GM21619 (cell line): ENCODE measurements around the gene SNCB.
"Not testable (repeated sequence)": the region's sequence is repeated elsewhere in the genome, so short reads cannot be mapped to it uniquely, and the experiment has no call there.

Experiments used
- ATAC-seq: cut with Tn5 transposase; IDR thresholded peaks from one replicate; pipeline ENCODE4 v1.9.1; 2021; ENCODE audit not compliant: unreplicated experiment

Gene SNCB

DNA sequence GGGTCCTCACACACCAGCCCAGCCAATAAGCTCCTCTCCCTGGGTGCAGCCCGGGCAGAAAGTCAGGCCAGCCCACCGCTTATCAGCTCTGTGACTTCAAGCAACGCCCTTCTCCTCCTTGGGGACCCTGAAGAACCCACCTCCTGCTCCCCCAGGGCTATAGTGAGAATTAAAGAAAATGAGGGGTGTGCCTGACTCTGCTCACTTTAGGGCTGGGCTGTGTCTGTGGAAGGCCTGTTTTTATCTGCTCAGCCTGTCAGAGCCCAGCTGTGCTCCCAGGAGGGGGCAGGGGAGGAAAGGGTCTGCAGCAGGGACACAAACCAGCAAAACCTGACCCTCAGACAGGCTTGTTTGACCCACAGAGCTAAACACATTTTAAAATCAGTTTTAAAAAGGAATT is 24.3 kb downstream of the SNCB start:
- no peak for ATAC-seq

DNA sequence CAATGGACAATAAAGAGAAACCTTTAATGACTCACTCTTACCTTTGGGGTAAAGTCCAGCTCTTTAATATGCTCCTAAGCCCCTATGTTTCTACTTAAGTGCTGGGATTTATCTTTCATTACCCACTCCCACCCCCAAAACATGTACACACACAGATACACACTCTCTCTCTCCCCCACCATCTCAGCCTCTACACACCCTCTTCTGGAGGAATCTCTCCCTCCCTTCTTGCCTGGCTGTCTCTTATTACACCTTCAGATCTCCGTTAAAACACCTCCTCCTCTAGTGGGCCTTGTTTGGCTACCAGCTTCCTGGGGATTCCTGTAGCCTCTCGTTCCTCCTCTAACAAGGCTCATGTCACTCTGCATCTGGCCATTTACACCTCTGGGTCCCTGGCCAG is 27.2 kb downstream of the SNCB start:
- no peak for ATAC-seq

DNA sequence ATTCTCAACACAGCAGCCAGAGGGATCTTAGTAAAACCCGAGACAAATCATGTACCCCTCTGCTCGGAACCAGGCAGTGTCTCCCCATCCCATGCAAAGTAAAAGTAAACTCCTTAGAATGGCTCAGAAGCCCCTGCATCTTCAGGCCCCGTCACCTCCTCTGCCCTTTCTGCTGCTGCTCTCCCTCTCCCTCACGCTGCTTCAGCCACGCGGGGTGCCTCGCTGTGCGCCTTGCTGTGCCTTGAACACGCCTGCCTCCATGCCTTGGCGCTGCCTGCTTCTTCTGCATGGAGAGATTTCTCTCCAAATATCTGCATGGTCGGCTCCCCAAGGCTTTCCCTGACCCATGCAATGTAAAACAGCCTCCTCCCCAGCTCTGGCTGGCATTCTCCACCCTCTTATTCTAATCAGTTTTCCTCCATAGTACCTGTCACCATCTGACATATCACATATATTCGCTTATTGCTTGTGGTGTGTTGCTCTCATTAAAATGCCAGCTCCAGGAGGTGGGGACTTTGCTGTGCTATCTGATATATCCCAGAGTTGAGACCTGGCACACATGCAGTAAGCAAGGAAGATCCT is 28.3 kb downstream of the SNCB start:
- no peak for ATAC-seq

DNA sequence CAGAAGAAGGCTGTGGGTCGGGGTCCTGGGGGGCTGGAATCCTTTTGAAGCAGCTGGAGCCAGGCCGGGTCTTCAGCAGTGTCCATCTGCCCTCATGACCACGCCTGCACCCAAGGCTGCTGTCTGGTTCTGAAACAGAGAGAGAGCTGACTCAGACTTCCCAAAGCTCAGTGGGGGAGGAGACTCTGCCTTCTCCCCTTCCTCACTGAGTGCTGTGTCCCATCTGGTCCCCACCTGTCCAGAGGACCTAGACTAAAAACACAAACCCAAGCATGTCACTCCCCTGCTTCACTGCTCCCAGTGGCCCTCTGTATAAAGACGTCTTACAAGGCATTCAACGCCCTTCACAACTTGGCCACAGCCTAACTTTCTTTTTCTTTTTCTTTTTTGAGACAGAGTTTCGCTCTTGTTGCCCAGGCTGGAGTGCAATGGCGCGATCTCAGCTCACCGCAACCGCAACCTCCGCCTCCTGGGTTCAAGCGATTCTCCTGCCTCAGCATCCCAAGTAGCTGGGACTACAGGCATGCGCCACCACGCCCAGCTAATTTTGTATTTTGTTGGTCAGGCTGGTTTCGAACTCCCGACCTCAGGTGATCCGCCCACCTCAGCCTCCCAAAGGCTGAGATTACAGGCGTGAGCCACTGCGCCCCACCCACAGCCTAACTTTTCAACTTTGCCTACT is 30.4 kb downstream of the SNCB start:
- not testable (repeated sequence) for ATAC-seq

DNA sequence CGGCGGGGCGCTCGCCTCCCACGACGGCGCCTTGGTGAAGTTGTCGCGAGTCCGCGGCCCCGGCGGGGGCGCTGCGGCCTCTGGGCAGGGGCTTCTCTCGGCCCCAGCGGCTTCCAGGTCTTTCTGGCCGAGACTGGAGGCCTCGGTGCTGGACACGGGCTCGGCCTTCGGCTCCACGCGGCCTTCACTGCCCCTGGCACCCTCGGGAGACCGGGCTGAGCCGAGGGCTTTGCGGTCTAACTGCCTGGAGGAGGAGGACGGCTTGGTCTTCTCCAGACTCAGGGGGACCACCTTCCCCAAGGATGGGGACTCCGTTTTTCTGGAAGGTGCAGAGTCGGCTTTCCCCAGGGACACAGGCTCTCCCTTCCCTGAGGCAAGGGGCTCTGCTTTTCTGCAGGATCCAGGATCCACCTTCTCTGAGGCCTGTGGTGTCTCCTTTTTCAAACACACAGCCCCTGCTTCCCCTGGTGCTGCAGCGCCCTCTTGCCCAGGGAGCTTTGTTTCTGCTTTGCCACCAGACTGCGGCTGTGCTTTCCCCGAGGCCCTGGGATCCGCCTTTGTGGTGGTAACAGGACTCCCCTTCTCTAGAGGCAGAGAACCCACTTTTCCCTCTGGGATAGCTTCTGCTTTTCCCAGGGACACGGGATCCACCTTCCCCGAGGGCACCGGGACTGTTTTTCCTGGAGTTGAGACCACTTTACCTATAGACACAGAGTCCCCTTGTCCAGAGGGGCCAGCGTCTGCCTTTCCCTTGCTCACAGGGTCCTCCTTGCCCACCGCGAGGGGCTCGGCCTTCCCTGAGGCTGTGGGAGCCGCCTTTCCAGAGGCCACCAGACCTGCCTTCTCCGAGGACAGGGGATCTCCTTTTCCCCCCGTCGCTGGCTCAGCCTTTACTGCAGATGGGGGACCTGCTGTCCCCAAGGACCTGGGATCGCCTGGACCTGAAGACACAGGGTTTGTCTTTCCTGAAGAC is 32.6 kb downstream of the SNCB start:
- ATAC-seq, result no peak

DNA sequence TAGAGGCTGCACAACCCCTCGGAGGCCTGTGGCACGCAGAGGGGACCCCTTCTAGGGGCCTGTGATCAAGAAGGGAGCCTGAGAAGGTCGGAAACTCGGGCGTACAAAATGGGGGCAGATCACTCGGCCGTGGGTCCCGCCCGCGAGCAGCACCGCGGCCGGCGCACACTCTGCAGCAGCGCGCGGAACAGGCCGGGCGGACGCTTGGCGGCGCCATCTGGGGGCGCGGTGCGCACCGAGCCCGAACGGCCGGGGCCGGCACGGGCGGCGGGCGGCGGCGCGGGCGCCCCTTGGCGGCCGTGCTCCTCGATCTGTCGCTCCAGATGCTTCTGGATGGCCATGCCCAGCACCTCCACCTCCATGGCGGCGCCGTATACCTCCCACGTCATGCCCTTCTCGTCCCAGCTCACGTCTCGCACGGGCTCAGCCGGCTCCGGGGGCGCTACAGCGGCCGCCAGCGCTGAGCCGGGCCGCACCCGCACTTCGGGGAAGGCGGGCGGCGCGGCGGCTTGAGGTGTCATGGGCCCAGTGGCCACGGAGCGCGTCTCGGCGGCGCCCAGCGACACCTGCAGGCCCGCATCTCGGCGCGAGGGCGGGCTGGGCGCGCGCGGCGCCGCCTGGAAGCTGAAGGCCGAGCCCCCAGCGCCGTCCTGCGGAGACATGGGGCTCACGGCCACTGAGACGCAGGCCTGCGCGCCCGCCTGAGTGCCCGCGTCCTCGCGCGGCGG is 33.5 kb downstream of the SNCB start:
- ATAC-seq, result peak; percentile 62

DNA sequence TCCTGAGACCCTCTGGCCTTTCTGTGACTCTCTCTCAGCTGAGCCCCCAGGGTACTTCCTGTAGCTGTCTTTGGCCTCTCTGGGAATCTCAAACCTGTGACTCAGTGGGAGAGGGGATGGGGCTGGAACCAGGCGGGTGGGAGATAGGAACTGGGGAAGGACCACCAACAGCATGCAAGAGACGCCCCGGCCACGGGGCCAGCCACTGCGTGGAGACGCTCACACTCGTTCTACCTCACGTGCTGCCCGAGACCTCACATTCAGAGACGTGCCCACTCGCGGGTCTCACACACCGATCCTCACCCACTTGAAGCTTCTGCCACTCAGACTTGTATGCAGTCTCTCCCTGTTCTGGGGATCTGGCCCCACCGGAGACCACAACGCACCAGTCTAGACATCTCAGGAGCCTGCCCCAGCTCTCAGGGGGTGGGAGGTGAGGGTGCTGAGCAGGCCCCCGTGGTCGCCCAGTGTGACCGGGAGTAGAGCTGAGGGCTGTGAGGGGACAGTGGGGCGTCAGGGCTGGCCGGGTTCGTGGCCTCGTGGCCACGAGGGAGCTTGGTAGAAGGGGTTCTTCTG is 34.2 kb downstream of the SNCB start:
- no peak for ATAC-seq

DNA sequence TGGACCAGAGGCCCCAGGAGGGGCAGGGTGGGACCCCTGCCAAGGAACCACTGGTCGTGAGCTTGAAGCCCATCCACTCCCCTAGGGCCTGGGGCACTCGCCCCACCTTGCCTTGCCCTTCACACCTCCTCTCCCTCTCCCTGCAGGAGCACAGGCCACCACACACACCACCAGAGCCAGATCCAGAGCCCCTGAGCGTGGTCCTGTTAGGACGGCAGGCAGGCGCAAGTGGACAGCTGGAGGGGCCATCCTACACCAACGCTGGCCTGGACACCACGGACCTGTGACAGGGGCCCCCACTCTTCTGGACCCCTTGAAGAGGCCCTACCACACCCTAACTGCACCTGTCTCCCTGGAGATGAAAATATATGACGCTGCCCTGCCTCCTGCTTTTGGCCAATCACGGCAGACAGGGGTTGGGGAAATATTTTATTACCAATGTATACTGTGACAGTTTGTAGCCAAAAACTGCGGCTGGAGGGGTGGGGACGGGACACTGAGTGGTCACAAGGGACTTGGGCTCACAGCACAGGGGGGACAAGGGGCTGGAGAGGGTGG is 34.9 kb downstream of the SNCB start:
- ATAC-seq, result no peak

DNA sequence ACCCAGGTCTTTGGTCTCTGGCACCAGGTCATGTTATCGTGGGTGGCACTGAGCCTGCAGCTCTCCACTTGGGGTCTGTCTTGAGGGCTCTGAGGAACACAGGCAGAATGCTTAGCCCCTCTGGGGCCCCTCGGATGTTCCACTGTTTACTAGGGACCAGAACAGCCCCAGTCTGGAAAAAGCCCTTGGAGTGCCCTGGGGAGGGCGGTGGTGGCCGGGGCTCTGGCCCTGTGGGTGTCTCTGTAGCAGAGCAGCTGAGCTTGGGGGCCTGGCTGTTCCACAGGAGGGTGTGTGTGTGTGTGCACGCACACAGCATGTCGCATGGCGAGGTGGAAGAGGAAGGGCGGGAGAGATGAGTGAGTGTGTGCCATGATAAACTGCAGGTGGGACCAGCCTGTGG is 35.8 kb downstream of the SNCB start:
- ATAC-seq, result no peak

DNA sequence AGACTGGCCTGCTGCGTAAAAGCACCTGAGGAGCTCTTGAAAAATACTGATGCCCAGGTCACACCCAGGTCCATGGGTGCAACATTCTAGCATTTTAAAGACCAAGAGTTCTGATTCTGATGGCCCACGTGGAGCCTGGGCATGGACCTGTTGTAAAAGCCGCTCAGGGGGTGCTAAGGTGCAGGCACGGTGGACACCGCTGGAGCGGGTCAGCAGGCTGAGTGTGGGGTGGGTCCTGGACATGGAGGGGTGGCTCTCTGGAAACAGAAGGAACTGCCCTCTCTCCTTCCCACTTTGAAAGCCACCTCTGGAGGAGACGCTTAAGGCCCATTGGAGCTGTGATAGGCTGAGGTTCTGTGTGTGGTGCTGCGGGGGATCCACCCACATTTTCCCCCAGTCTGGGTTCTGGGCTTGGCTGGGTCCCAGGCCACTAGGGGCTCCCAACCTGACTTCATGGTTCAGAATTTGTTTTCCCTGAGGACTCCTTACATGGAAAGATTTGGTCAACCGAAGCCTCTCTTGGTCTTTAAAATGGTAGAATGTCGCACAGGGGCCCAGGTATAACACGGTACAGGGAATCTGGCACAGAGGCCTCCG is 37.0 kb downstream of the SNCB start:
- ATAC-seq, result no peak

DNA sequence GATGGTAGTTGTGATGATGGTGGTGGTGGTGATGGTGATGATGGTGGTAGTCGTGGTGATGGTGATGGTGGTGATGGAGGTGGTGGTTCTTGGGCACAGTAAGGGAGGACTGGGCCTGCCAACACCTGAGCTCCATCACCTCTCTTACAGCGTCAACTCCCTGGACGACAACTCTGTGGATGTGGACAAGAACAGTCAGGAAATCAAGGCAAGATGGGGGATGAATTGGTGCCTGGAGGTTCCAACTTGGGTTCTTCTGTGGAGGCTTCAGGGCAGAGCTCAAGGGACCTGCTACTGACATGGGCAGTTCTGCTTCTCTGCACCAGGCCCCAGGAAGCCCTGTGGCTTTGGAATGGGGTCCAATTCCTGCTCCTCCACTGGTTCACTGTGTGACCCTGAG is 37.8 kb downstream of the SNCB start:
- no peak for ATAC-seq

DNA sequence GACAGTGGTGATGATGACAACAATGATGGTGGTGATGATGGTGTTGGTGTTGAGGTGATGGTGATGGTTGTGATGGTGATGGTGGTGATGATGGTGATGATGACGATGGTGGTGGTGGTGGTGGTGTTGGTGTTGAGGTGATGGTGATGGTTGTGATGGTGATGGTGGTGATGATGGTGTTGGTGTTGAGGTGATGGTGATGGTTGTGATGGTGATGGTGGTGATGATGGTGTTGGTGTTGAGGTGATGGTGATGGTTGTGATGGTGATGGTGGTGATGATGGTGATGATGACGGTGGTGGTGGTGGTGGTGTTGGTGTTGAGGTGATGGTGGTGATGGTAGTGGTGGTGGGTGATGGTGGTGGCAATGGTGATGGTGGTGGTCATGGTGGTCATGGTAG is 38.7 kb downstream of the SNCB start:
- ATAC-seq, result not testable (repeated sequence)

DNA sequence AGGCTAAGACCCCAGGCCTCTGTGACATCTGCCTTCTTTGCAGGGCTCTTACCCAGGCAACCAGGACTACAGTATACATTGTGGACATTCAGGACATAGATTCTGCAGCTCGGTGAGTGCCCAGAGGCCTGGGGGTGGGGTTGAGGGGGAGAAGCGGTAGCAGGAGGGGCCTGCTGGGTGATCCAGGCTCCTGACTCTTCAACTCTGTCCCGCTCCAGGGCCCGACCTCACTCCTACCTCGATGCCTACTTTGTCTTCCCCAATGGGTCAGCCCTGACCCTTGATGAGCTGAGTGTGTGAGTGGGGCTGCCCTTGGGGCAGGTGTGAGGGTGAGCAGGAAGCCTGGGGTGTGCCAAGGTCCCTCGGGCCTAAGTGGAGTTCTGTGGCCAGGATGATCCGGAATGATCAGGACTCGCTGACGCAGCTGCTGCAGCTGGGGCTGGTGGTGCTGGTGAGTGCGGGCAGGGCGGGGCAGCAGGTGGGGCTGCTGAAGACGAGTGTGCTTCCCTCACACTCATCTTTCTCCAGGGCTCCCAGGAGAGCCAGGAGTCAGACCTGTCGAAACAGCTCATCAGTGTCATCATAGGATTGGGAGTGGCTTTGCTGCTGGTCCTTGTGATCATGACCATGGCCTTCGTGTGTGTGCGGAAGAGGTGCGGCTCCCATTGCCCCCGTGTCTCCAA is 40.2 kb downstream of the SNCB start:
- ATAC-seq, result no peak

DNA sequence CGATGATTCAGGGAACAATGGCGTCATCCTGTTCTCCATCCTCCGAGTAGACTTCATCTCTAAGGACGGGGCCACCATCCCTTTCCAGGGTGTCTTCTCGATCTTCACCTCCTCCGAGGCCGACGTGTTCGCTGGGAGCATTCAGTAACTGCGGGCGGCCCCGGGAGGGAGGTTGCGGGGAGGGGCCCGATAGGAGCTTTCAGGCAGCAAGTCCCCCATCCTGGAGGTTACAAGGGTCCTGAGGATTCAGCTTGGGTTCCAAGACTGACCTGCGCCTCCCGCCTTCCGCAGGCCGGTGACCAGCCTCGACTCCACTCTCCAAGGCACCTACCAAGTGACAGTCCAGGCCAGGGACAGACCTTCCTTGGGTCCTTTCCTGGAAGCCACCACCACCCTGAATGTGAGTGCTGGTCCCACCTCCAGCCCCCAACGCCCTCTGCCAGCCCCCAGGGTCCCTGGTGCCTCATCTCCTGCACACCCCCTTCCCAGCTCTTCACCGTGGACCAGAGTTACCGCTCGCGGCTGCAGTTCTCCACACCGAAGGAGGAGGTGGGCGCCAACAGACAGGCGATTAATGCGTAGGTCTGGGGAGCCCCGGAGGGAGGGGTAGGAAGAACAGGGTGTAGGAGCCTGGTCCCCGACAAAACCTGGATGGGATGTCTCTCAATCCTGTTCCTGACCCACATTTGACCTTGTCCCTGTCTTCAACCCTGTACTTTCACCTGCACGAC is 41.1 kb downstream of the SNCB start:
- ATAC-seq, result no peak

DNA sequence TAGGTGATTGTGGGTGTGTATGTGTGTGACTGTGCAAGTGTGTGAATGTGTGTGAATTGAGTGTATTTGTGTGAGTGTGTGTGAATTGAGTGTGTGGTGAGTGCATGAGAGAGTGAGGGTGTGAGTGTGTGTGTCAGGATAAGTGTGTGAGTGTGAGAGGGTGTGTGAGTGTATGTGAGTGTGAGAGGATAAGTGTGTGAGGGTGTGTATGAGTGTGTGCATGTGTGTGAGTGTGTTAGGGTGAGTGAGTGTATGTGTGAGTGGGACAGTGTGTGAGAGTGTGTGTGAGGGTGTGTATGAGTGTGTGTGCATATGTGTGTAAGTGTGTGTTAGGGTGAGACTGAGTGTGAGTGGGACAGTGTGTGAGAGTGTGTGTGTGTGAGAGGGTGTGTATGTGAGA is 42.0 kb downstream of the SNCB start:
- no peak for ATAC-seq

DNA sequence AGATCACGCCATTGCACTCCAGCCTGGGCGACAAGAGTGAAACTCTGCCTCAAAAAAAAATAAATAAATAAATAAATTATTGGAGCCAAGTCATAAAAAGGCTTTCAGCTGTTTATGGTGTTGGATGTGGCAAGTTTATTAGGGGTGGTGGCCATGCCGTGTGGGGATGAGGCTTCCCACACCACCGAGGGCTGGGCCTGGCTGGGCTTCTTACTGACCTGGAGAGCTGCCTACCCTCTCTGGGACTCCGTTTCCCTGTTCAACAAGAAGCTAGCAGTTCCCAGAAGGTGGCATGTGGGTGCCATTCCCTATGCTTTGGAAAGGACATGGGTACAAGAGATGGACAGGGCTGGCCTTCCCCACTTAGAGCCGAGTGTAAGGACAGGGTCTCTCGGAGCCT is 42.9 kb downstream of the SNCB start:
- no peak for ATAC-seq

DNA sequence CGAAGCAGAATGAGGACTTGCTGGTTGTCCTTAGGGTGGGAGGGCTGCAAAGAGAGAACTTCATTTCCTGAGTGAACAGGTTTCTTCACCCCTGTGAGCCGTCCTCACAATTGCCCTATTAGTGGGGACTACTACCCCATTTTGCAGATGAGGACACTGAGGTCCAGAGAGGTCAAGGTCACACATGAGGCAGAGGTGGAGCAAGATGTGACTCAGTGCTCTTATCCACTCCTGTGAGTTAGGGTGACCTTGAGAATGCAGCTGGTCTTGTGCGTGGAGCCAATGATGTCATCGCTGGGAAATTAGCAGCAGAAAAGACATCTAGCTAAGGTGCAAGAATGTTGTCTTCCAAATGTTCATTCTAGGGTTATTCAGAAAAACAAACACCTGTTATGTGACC is 47.3 kb downstream of the SNCB start:
- ATAC-seq, result no peak

DNA sequence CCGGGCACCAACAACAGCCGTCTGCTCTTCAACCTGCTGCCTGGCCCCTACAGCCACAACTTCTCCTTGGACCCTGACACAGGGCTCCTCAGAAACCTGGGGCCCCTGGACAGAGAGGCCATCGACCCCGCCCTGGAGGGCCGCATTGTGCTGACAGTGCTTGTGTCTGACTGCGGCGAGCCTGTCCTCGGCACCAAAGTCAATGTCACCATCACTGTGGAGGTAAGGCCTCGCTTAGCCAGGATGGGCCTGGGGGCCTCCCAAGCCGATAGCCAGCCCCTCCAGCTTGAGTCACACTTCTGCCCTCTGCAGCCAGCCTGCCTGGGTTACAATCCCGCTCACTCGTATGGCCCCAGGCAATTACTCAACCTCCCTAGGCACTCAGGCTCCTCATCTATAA is 49.0 kb downstream of the SNCB start:
- no peak for ATAC-seq

DNA sequence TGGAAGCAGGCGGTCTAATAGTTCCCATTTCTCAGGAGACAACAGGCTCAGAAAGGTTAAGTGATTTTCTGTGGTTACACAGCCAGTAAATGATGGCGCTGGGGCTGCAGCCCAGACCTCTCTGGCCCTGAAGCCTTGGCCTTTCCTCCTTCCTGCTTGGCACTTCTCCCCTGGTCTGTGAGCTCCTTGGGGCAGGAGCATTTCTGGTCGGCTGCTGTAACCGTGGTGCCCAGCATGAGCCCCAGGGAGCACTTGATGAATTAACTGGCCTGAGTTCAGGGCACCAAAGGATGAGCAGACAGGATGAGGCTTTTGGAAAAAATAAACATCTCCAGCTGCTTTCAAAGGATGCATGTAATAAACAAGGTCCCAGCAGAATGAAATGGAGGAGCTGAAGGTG is 51.0 kb downstream of the SNCB start:
- ATAC-seq, result no peak
